Keratinocyte (primary cell): ENCODE results near the gene ANKRD61.

ENCODE experiments used
- CTCF ChIP-seq, 3 experiments: IDR thresholded peaks in 1 of 3; conservative IDR thresholded peaks in 1 of 3; optimal IDR thresholded peaks in 1 of 3; 2 replicates in 2 of 3; 3 replicates in 1 of 3; pipeline versions ENCODE3 to v1.5.1; 2011; ENCODE audit warnings: low read length in 3 of 3, mild to moderate bottlenecking in 3 of 3, moderate library complexity in 2 of 3, control low read depth in 1 of 3, inconsistent platforms in 1 of 3; ENCODE audit not compliant: insufficient read depth in 2 of 3; ENCODE audit errors: extremely low read depth in 1 of 3
- EZH2 ChIP-seq: IDR thresholded peaks from one replicate; pipeline ENCODE4 v1.6.1; 2012; ENCODE audit warnings: inconsistent platforms, mild to moderate bottlenecking, low read length, moderate library complexity

- TF ChIP-seq CTCF (optimal IDR thresholded peaks at IDR 0.05 in 1 of 3, IDR thresholded peaks at IDR 0.05 in 1 of 3, conservative IDR thresholded peaks at IDR 0.05 in 1 of 3; ENCODE audit: extremely low read depth in 1 of 3, insufficient read depth in 2 of 3, low read length in 3 of 3), result no peak
- TF ChIP-seq EZH2, result no peak
These were observed 18.6 kb upstream of the ANKRD61 start for GRCh38 chr7:6012355-6013104.
